GM20000 (cell line): ENCODE measurements around the gene IWS1.

Experiments used
- DNase-seq: peaks from one replicate; pipeline ENCODE4 v3.0.0; 2012; ENCODE audit warnings: low spot score
- CTCF ChIP-seq: IDR thresholded peaks from 2 replicates; pipeline ENCODE4 v1.5.1; 2012; ENCODE audit warnings: mild to moderate bottlenecking, control low read depth; ENCODE audit errors: extremely low read depth, missing control alignments

Gene IWS1

GRCh38 chr2:127465258-127465657, 61.0 kb downstream of the IWS1 start:
- DNase-seq, result no peak
- TF ChIP-seq CTCF, result no peak

- DNase-seq, result no peak
- no peak for TF ChIP-seq CTCF
Measured at GRCh38 chr2:127464470-127465257, 61.6 kb downstream of the IWS1 start.

GRCh38 chr2:127463155-127463991, 62.9 kb downstream of the IWS1 start:
- TF ChIP-seq CTCF, result no peak
- no peak for DNase-seq

GRCh38 chr2:127462461-127462860, 63.8 kb downstream of the IWS1 start:
- no peak for DNase-seq
- no peak for TF ChIP-seq CTCF

- DNase-seq, result no peak
Measured at GRCh38 chr2:127456960-127457359, 69.3 kb downstream of the IWS1 start.

GRCh38 chr2:127455566-127456493, 70.5 kb downstream of the IWS1 start:
- DNase-seq, result no peak
- no peak for TF ChIP-seq CTCF

More at GRCh38 chr2:127456960-127457359, 69.3 kb downstream of the IWS1 start:
- TF ChIP-seq CTCF, result no peak
